ENCODE measurements around the gene MON1A.
"Not testable (repeated sequence)": the region's sequence is repeated elsewhere in the genome, so short reads cannot be mapped to it uniquely, and the experiment has no call there.

MON1A gene

GRCh38 chr3:49929291-49930167 lies at the start of gene MON1A:
TSS of gene MON1A (minus strand) at chr3:49929811. CDS start at chr3:49913346, 16,465 bp downstream.
- DNase-seq (ENCODE audit: low spot score) = peak; percentile 93
- Mint-ChIP-seq H3K36me3 (ENCODE audit: low read depth) (no peaks in the 10 kb centered on the region), H3K27me3 (ENCODE audit: low read depth) (no peaks in the 10 kb centered on the region), H3K4me1 (ENCODE audit: low read depth) (peaks cover 18% of the 10 kb centered on the region), H3K27ac (peak within 1 kb of the TSS; percentile 74), H3K4me3 (peak within 1 kb of the TSS; percentile 86), H3K9me3 (no peaks in the 10 kb centered on the region)

- Mint-ChIP-seq H3K4me3 (no peak overlapping the region), H3K27me3 (ENCODE audit: low read depth) (no peaks in the 10 kb centered on the region), H3K36me3 (ENCODE audit: low read depth) (peaks cover 21% of the 10 kb centered on the region), H3K4me1 (ENCODE audit: low read depth) (no peaks in the 10 kb centered on the region), H3K9me3 (no peaks in the 10 kb centered on the region), H3K27ac (no peak overlapping the region)
- no peak for DNase-seq (ENCODE audit: low spot score)
Observed at GRCh38 chr3:49976942-49977341, 47.3 kb upstream of the MON1A start.

- Mint-ChIP-seq H3K27me3 (ENCODE audit: low read depth) (no peaks in the 10 kb centered on the region), H3K36me3 (ENCODE audit: low read depth) (peaks cover 17% of the 10 kb centered on the region), H3K27ac (no peak overlapping the region), H3K9me3 (no peaks in the 10 kb centered on the region), H3K4me3 (no peak overlapping the region), H3K4me1 (ENCODE audit: low read depth) (no peaks in the 10 kb centered on the region)
- DNase-seq (ENCODE audit: low spot score) = no peak
Observed at GRCh38 chr3:49972656-49973055, 43.0 kb upstream of the MON1A start.

GRCh38 chr3:49968346-49968745 lies 38.7 kb upstream of the MON1A start:
- no peak for DNase-seq (ENCODE audit: low spot score)
- H3K27me3 Mint-ChIP-seq (ENCODE audit: low read depth) = no peaks in the 10 kb centered on the region
- no peak overlapping the region for H3K27ac Mint-ChIP-seq
- no peaks in the 10 kb centered on the region for H3K9me3 Mint-ChIP-seq
- no peaks in the 10 kb centered on the region for H3K4me1 Mint-ChIP-seq (ENCODE audit: low read depth)
- H3K36me3 Mint-ChIP-seq (ENCODE audit: low read depth) = peaks cover 11% of the 10 kb centered on the region
- no peak overlapping the region for H3K4me3 Mint-ChIP-seq

- Mint-ChIP-seq H3K36me3 (ENCODE audit: low read depth) (peaks cover 7% of the 10 kb centered on the region), H3K27ac (no peak overlapping the region), H3K27me3 (ENCODE audit: low read depth) (no peaks in the 10 kb centered on the region), H3K4me1 (ENCODE audit: low read depth) (no peaks in the 10 kb centered on the region), H3K9me3 (no peaks in the 10 kb centered on the region), H3K4me3 (no peak overlapping the region)
- no peak for DNase-seq (ENCODE audit: low spot score)
Observed at GRCh38 chr3:49967291-49967690, 37.7 kb upstream of the MON1A start.

- Mint-ChIP-seq H3K4me3 (no peak overlapping the region), H3K36me3 (ENCODE audit: low read depth) (peaks cover 3% of the 10 kb centered on the region), H3K27me3 (ENCODE audit: low read depth) (no peaks in the 10 kb centered on the region), H3K9me3 (no peaks in the 10 kb centered on the region), H3K27ac (no peak overlapping the region), H3K4me1 (ENCODE audit: low read depth) (no peaks in the 10 kb centered on the region)
- DNase-seq (ENCODE audit: low spot score) = no peak
Observed at GRCh38 chr3:49966233-49966942, 36.8 kb upstream of the MON1A start.

GRCh38 chr3:49955636-49956035 lies 26.0 kb upstream of the MON1A start:
- Mint-ChIP-seq H3K36me3 (ENCODE audit: low read depth) (peaks cover 15% of the 10 kb centered on the region), H3K27me3 (ENCODE audit: low read depth) (no peaks in the 10 kb centered on the region), H3K27ac (no peak overlapping the region), H3K4me3 (no peak overlapping the region), H3K9me3 (no peaks in the 10 kb centered on the region), H3K4me1 (ENCODE audit: low read depth) (peaks cover 8% of the 10 kb centered on the region)
- no peak for DNase-seq (ENCODE audit: low spot score)

GRCh38 chr3:49952924-49953323 lies 23.3 kb upstream of the MON1A start:
- DNase-seq (ENCODE audit: low spot score) = no peak
- Mint-ChIP-seq H3K4me1 (ENCODE audit: low read depth) (peaks cover 6% of the 10 kb centered on the region), H3K27me3 (ENCODE audit: low read depth) (no peaks in the 10 kb centered on the region), H3K9me3 (no peaks in the 10 kb centered on the region), H3K27ac (no peak overlapping the region), H3K4me3 (no peak overlapping the region), H3K36me3 (ENCODE audit: low read depth) (peaks cover 8% of the 10 kb centered on the region)

GRCh38 chr3:49942651-49943050 lies 13.0 kb upstream of the MON1A start:
- Mint-ChIP-seq H3K36me3 (ENCODE audit: low read depth) (peaks cover 32% of the 10 kb centered on the region), H3K27ac (no peak overlapping the region), H3K27me3 (ENCODE audit: low read depth) (no peaks in the 10 kb centered on the region), H3K4me1 (ENCODE audit: low read depth) (peaks cover 20% of the 10 kb centered on the region), H3K9me3 (no peaks in the 10 kb centered on the region), H3K4me3 (peak overlapping the region; percentile 51)
- no peak for DNase-seq (ENCODE audit: low spot score)

- peaks cover 23% of the 10 kb centered on the region for H3K36me3 Mint-ChIP-seq (ENCODE audit: low read depth)
- no peaks in the 10 kb centered on the region for H3K27me3 Mint-ChIP-seq (ENCODE audit: low read depth)
- no peaks in the 10 kb centered on the region for H3K9me3 Mint-ChIP-seq
- H3K4me3 Mint-ChIP-seq = peak overlapping the region; percentile 96
- peaks cover 17% of the 10 kb centered on the region for H3K4me1 Mint-ChIP-seq (ENCODE audit: low read depth)
- peak overlapping the region; percentile 96 for H3K27ac Mint-ChIP-seq
- no peak for DNase-seq (ENCODE audit: low spot score)
Observed at GRCh38 chr3:49940667-49941249, 11.1 kb upstream of the MON1A start.

- H3K27ac Mint-ChIP-seq = peak within 1 kb of the TSS; percentile 96
- no peaks in the 10 kb centered on the region for H3K27me3 Mint-ChIP-seq (ENCODE audit: low read depth)
- peaks cover 20% of the 10 kb centered on the region for H3K36me3 Mint-ChIP-seq (ENCODE audit: low read depth)
- DNase-seq (ENCODE audit: low spot score) = peak; percentile 97
- H3K9me3 Mint-ChIP-seq = no peaks in the 10 kb centered on the region
- peaks cover 17% of the 10 kb centered on the region for H3K4me1 Mint-ChIP-seq (ENCODE audit: low read depth)
- H3K4me3 Mint-ChIP-seq = peak within 1 kb of the TSS; percentile 96
Observed at GRCh38 chr3:49939858-49940666, 10.5 kb upstream of the MON1A start, which contains the start of gene RBM6. TSS of gene RBM6 (plus strand) at chr3:49940150. CDS start at chr3:49962642, 22,492 bp downstream.

GRCh38 chr3:49937090-49937489 lies 7.5 kb upstream of the MON1A start:
- Mint-ChIP-seq H3K36me3 (ENCODE audit: low read depth) (peaks cover 8% of the 10 kb centered on the region), H3K27ac (no peak overlapping the region), H3K9me3 (no peaks in the 10 kb centered on the region), H3K27me3 (ENCODE audit: low read depth) (no peaks in the 10 kb centered on the region), H3K4me3 (no peak overlapping the region), H3K4me1 (ENCODE audit: low read depth) (peaks cover 10% of the 10 kb centered on the region)
- DNase-seq (ENCODE audit: low spot score) = no peak

- not testable (repeated sequence) for H3K36me3 Mint-ChIP-seq (ENCODE audit: low read depth)
Observed at GRCh38 chr3:49932281-49932680, 2.7 kb upstream of the MON1A start.

More at GRCh38 chr3:49932281-49932680, 2.7 kb upstream of the MON1A start:
- not testable (repeated sequence) for H3K4me3 Mint-ChIP-seq; H3K27ac Mint-ChIP-seq; DNase-seq (ENCODE audit: low spot score); H3K27me3 Mint-ChIP-seq (ENCODE audit: low read depth); H3K9me3 Mint-ChIP-seq
- H3K4me1 Mint-ChIP-seq (ENCODE audit: low read depth) = peaks cover 15% of the 10 kb centered on the region

All from T-helper 2 cell treated with Interferon-gamma antibody and Interleukin-4, amounts not matched to agents 5 μg/mL and 100 μg/mL, for 36 hours (primary cell).